Activated CD8-positive, alpha-beta memory T cell treated with anti-CD3 and anti-CD28 coated beads for 1 hour (primary cell): ENCODE data around the gene LEMD1.
"Not testable (repeated sequence)": the region's sequence is repeated elsewhere in the genome, so short reads cannot be mapped to it uniquely, and the experiment has no call there.

Experiments
- DNase-seq, 2 donors: peaks; one replicate each; pipeline ENCODE4 v3.0.0-alpha.2; 2020; ENCODE audit warnings: low read depth in 1 of 2; ENCODE audit errors: extremely low read depth in 1 of 2

LEMD1 gene

DNA sequence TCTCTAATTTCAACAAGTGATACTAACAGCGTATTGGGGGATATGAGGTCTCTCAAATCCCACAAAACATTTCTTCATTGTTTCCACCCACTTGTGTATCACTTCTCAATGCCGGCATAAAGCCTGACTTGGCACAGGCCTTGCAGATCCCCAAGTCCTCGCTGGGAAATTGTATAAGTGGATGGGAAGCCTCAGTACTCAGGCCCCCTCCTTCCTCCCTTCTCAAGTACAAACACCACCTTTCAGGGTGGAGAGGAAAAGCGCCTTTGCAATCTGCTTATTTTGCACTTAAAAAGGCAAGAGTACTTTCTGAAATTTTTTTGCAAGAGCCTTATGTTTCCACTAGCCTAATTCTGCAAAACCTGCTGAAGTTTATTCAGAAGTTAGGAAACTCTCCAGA lies 39.3 kb downstream of the LEMD1 start:
- no peak for DNase-seq

DNA sequence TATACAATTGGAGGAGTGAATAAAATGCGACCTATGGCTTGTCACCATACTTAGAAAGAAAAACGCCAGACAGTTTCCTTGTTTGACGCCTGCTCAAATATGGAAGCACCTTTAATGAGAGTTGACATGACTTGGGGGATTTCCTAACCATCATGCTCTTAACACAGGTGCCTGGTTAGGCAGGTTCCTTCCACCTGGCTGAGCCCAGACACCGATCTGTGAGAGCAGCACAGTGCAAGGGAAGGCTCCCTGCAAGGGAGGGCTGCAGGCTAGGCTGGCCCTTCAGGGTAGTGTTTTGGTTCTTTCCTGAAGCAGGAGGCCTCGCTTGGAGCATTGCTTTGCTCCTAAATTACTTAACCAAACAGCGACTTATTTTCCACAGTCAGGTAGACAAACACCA lies 40.6 kb downstream of the LEMD1 start:
- no peak for DNase-seq

DNA sequence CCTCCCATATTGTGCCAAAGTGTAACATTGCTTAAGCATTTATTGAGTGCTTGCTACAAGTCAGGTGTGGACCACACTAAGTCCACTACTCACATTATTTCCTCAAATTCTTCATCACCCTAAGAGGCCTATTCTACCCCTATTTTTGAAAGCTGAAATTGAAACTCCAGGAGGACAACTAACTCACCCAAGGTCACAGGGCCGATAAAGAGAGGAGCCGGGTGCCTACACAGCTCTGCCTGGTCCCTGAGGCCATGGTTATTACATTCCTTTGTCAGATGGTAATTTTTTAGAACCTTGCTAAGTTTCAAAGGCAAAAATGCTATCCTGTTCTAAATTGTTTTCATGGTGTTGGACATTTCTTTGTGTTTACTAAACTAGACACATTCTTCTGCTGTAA lies 41.0 kb downstream of the LEMD1 start:
- no peak for DNase-seq

DNA sequence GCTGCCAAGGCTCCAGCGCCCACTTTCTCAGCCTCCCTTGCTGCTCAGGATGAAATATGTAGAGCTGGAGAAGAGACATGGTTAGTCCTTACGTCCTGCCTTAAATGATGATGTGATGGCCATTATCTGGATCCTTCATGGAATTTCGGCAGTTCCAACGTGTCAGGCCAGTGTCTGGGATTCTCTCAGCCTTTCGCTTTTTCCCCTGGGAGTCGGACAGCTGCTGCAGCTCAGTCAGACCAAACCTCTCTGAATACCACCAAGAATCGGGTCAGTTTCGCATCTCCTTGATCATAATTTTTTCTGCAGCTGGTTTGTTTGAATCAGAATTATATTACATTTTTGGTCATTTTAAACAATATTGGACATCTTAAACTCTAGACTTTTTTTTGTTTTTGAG lies 42.8 kb downstream of the LEMD1 start:
- DNase-seq = no peak

DNA sequence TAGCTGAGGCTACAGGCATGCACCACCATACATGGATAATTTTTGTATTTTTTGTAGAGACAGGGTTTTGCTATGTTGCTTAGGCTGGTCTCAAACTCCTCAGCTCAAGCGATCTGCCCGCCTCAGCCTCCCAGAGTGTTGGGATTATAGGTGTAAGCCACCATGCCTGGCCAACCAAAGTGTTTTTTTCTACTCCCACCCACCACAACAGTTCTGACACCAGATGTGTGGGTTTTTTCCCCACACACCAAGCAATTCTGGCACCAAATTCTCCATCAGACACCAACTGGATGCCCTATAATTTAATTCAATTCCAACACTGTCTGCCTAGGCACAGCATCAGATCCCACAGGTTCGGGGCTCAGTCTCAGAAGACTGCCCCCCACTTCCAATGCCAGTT lies 44.5 kb downstream of the LEMD1 start:
- DNase-seq = no peak

DNA sequence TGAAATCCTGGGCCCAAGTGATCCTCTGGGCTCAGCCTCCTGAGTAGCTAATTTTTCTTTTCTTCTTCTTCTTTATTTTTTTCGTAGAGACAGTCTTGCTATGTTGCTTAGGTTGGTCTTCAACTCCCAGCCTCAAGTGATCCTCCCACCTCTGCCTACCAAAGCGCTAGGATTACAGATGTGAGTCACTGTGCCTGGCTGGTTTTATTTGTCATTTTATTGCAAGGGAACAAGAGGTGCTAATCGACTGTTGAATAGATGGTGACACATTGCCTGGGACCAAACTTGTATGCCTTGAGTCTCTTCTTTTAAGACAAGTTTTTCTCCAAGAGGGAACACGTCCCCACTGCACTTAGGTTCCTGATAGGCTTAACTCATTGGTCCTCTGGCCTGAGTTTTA lies 45.1 kb downstream of the LEMD1 start:
- DNase-seq = no peak

DNA sequence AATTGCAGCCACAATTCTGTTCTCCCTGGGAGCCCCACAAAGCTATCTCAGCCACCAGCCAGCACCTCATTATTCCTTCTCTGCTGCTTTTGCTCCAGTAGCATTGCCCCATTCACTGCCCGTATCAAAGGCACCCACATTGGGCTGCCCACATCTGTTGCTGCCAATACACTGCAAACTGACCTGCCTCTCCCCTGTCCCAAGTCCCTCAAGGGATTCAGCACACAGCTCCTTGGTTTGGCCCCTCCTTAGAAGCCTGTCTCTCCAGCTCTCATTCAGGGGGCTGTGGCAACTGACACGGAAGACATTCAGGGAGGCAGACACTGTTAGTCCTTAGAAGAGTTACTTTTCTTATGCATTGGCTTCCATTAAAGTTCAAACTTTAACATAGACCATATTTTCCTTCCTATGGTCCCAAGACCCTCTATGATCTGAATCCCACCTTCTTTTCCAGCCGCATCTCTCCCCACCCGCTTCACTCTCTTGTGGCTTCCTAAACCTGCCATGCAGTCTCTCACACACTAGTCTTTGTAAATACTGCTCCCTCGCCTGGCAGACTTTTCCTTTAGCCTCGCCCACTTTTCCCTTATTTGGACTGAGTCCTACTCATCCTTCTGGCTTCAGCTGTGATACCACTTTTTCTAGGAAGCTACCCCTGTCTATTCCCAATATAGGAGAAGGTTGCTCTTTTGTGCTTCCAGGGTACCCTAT lies 45.9 kb downstream of the LEMD1 start:
- no peak for DNase-seq

DNA sequence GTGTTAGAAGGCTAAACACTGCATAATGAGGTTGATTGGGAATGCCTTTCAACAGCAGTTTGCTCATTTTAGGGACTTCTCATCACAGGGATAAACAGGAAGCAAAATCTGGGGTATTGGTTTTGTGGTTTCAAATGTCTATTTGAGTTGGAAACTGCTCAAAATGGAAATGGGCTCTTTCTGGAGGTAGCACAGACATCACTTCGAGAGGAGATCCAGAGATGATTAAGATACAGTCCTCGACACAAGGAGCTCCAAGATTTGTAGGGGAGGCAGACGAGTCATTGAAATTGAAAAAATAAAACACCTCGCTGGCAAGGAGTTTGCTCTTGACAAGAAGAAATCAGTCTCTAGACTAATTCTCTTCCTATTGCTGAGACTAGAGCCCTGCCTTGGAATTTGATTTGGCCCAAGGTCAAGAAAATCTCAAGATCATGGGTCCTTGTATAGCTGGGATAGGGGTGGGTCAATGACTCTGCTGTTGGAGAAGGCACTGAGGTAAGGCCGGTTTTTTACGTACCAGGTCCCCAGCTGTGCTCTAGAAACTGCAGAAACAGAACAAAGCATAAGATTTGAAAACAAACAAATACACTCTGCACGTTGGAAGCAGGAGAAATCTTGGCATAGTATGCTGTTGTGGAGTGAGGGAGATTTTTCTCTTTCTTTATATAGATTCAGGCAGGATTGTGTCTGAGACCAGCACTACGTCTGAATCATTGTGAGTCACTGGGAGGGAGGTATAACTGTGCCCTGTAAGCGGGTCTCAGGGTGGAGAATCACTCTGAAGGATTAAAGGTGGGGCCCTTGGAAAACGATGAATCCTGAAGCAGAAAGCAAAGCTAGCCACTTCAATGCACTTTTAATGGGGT lies 47.4 kb downstream of the LEMD1 start:
- no peak for DNase-seq

DNA sequence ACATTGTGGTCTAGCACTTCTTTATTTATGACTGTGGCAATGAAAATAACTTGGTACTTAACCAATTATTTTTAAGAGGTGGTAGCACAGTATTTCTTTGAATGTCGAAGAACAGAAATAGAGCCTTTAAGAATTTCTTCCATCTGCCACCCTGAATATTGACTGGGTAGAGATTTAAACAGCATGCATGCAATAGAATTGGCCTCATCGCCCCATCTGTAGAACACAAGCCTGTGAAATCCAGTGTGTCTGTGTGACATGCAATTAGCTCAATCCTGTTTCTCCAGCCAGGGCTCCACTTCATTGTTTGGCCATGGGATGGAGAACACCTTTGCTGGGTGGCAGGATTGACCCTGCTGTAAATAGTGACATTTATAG lies 48.1 kb downstream of the LEMD1 start:
- no peak for DNase-seq

DNA sequence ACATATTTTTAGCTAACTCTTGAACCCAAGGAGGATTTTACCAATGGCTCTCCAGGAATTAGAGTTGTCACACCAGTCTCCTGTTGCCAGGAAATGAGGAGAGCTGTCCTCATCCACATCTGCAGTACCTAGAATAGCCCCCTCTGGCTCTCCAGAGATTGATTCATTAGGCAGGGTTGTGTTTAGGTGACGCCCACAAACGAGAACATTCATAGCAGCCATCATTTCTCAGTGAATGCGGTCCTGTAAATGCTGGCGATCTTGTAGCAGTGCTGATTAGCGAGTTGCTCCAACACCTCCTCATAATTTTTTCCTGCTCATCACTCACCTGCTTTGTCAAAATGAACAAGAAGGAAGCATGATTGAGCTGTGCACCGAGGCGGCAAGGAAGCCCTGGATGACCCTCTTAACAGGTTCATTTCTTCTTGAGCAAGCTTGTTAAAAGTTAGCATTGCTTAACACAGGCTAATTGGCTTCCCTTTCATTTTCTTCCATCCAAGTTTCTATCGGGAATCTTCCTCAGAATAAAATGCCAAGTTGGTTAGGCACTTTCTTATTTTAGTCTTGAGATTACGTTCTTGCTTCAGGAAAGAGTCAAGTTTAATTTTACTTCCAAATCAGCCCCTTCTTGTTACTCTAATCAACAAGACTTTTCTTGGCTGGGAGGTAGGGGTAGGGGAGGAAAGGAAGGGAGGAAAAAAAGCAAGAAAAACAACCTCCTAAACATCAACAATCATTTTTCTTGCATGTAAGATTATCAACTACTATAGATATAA lies 48.6 kb downstream of the LEMD1 start:
- no peak for DNase-seq

DNA sequence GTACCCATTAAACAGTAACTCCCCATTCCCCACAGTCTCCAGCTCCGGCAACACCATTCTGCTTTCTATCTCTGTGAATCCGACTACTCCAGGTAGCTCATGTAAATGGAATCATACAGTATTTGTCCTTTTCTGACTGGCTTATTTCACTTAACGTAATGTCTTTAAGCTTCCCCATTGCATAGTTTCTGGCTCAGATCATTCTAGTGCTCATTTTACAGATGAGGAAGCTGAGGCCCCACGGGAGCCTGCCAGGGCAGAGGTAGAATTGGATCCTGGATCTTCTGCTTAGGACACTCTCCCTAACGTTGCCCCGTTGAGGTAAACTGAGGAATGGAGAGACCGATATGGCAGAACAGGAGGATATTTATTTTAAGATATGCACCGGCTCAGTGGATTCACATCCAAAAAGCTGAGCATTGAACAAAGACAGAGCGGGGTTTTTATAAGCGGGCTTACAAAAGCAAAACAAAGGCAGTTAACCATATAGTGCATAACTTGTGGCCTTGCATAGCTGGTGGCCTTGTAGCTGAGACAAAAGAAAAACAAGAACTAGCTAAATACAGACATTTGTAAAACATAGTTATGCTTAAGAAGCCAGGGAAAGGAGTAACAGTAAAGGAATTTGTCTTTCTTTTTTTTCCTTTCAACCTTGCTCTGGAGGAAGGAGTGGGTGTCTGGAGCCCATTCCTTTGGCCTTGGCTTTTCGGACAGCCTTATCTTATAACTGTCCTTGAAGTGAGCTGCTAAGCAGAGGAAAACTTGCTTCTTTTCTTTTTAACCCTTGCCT lies 49.8 kb downstream of the LEMD1 start:
- DNase-seq = no peak

DNA sequence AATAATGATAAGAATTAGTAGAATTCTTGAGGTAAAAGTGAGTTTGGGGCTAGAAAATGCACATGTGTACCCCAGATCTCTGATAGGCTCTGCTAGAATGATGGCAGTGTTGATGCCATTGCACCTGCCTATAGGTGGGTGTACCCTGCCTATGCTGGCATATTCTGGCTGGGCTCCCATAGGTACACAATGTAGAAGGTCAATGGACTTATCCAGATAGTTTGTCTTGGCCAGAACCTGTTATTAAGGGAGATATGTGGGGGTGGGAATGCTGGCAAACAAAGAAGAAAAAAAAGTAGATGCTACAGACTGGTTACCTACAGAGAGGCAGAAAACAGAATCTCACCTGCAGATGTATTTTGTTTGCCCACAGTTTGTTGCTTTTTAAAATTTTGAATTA lies 51.1 kb downstream of the LEMD1 start:
- DNase-seq = no peak

DNA sequence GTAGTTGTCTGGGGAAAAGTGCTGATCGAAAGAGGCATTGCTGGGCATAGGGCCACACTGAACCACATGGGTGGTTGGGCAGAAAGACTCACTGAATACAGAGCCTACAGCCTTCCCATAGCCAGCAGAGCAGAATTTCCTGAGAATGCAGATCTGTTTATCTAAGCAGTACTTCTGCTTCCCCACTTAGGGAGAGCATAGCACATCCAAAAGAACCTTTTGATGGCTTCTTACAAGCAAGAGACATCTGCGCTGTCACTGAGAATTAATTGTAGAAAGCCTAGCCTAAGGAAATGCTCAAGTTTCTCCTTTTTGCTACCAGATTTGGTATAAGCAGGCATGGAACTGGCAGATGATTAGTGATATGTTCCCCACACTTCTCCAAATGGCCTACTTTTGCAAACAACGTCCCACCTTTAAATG lies 52.1 kb downstream of the LEMD1 start:
- no peak for DNase-seq

DNA sequence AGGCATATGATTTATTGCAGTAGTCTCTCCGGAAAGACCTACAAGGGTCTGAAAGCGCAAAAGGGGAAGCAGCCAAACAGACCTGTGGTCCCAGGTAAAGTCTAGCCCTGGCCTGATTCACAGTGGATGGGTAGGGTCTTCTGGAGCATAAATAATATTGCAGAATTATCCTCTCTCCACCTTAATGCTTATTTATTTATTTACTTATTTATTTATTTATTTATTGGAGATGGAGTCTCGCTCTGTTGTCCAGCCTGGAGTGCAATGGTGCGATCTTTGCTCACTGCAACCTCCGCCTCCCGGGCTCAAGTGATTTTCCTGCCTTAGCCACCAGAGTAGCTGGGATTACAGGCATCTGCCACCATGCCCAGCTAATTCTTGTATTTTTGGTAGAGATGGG lies 53.4 kb downstream of the LEMD1 start:
- DNase-seq = no peak

DNA sequence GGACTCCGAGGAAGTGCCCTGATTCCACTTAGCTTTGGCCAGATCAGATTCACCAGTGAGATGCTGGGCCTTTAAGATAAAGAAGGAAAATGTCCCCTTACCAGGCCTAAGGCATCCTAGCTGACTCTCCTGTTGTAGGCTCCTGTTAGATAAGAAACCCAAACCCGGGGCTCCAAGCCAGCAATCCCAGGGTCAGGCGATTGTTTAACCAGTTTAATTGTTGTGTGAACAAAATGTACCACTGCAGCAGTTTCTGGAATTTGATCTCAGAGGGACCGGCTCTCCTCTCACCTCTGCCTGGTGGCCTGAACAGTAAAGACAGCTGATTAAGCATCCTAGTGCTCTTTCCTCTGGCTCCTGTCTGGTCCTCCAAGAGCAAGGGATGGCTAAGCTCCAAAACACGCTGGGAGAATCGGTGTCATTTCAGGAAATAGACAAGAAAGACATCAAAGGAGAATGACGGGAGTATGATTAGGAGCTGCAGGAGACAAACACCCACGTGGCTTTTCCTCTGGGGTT lies 55.9 kb downstream of the LEMD1 start:
- DNase-seq = no peak

DNA sequence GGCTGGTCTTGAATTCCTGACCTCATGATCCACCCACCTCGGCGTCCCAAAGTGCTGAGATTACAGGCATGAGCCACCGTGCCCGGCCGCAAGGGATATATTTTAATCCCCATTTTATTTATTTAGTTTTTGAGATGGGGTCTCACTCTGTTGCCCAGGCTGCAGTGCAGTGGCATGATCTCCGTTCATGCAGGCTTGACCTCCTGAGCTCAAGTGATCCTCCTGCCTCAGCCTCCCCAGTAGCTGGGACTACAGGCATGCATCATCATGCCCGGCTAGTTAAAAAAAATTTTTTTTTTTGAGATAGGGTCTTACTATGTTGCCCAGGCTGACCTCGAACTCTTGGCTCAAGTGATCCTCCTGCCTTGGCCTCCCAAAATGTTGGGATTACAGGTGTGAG lies 56.8 kb downstream of the LEMD1 start:
- DNase-seq = not testable (repeated sequence)

DNA sequence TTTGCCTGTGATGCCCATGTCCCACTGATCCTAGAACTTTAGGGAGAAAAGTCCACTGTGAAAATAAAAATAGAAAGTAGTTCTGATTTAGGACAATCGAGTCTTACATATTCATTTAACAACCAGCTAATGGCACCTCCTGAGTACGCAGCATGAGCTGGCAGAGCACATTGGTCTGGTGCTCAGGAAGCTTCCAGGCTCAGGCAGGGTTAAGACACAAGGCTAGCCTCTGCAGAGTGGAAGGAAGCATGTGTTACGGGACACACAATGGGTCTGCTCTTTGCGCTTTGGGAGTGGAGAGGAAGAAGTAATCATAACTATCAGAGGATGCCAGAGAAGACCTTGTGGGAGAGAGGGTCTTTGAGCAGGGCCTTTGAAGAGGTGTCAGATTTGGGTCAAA lies 61.0 kb downstream of the LEMD1 start:
- no peak for DNase-seq

DNA sequence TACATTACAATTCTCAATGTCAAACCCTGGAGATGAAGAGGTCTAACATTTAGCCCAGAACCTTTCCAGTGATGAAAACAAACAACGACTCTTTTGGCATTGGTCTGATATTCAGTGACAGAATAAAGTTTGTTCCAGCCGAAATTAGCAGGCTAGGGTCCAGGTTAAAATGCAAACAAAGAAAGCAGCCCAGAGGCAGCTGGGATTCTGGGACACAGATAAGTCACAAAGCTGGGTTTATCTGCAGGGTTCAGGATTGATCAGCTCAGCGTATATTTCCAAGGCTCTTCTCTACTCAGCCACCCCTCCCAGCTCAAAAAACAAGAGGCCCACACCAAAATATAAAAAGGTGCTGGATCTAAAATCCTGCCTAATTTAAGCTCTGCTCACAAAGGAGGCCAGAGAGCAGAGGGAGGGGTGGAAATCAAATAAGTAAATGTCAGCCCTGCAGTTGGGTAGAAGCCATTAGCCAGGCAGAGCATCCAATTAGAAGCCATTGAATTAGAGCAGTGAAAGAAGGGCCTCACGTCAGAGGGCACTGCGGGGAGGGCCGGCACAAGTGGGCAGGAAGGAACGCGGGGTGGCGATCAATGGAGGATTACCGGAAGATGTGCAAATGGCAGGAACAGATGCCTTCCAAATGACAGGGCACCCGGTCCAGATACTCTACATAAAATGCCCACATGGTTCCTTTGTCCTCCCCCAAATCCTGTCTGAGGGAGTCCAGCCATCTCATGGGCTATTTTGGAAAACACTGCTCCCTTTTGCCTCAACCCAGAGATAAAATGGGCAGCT lies 61.9 kb downstream of the LEMD1 start:
- DNase-seq = no peak

DNA sequence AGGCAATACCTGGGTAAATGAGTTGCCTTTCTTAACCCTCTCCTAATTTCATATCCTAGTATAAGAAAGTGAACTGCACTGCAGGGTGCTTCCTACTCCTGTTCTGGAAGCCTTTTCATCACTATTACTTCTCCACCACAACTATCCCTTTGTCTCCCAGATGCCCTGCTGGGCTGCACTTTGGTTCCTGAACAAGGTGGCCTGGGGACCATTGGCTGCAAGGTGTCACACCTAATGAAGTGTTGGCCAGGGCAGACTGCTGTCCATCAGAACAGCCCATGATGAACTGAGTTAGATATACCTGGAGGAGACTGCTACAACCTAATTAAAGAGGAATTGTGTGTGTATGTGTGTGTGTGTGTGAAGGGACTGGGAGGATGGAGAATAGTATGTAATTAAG lies 63.3 kb downstream of the LEMD1 start:
- DNase-seq = no peak

DNA sequence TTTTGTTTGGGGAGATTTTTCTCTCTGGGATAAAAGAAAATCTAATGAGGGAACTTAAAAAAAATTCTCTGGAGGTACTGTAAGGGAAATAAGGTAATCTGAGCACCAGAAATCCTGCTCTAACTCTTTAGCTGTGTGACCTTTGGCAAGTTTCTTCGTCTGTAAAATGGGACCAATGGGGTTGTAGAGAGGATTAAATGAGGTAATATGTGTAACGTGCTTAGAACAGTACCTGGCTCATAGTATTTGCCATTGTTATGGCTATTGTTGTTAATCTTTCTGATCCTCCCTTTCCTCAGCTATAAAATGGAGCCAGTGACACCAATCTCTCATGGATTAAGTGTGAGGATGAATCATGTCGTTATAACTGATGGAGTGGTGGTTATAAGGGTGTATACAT lies 64.3 kb downstream of the LEMD1 start:
- DNase-seq = no peak
